Measurements from ENCODE around the gene MDGA2.

DNA sequence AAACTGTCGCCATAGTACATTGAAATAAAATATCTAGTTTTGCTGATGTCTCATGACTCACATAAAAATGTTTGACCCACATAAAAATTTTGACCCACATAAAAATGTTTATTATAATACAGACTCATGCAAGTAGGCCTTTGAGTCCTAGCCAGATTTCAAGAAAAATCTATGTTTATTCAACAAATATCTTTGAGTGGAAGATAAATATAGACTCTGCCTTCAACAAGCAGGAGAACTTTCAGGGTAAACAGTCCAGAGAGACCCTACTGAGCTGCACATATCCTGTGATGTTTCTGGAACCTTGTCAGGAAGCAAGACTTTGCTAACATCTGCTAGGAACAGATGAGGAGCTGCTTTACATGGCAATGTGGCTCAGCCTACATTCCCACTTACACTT is 283.1 kb downstream of the MDGA2 start:
- TF ChIP-seq SP1 (IDR thresholded peaks at IDR 0.05; ENCODE audit: low read depth) = no peak
- TF ChIP-seq, protein P1, sequence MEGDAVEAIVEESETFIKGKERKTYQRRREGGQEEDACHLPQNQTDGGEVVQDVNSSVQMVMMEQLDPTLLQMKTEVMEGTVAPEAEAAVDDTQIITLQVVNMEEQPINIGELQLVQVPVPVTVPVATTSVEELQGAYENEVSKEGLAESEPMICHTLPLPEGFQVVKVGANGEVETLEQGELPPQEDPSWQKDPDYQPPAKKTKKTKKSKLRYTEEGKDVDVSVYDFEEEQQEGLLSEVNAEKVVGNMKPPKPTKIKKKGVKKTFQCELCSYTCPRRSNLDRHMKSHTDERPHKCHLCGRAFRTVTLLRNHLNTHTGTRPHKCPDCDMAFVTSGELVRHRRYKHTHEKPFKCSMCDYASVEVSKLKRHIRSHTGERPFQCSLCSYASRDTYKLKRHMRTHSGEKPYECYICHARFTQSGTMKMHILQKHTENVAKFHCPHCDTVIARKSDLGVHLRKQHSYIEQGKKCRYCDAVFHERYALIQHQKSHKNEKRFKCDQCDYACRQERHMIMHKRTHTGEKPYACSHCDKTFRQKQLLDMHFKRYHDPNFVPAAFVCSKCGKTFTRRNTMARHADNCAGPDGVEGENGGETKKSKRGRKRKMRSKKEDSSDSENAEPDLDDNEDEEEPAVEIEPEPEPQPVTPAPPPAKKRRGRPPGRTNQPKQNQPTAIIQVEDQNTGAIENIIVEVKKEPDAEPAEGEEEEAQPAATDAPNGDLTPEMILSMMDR (IDR thresholded peaks at IDR 0.05 in 2 of 3, conservative IDR thresholded peaks at IDR 0.05 in 1 of 3; ENCODE audit: borderline replicate concordance in 1 of 3, insufficient read depth in 1 of 3, low read depth in 2 of 3, low read length in 2 of 3) = no peak
- no peak for TF ChIP-seq CEBPB (IDR thresholded peaks at IDR 0.05; ENCODE audit: low read depth)
